HCT116 (cell line): Measurements from ENCODE around the gene STH.

Experiments used
- ATF3 ChIP-seq: IDR thresholded peaks from 2 replicates; pipeline ENCODE4 v1.6.1; 2012
- EZH2 ChIP-seq: fragments of 200-600 bp; sonication (generic); IDR thresholded peaks from 2 replicates; pipeline ENCODE4 v1.6.1; 2017; ENCODE audit warnings: antibody characterized with exemption, mixed run types
- JUND ChIP-seq: IDR thresholded peaks from 2 replicates; pipeline ENCODE4 v1.6.1; 2012
- POLR2A ChIP-seq: IDR thresholded peaks from 2 replicates; pipeline ENCODE4 v1.7.0; 2011; ENCODE audit warnings: borderline replicate concordance; ENCODE audit not compliant: insufficient read depth, insufficient read length; ENCODE audit errors: extremely low read depth
- RAD21 ChIP-seq: IDR thresholded peaks from 2 replicates; pipeline ENCODE4 v1.6.1; 2012; ENCODE audit warnings: low read depth, mild to moderate bottlenecking
- SIN3A ChIP-seq: IDR thresholded peaks from 2 replicates; pipeline ENCODE4 v1.6.1; 2012; ENCODE audit warnings: low read depth
- SP1 ChIP-seq: IDR thresholded peaks from 2 replicates; pipeline ENCODE4 v1.6.1; 2012; ENCODE audit warnings: low read depth
- TCF7L2 ChIP-seq: IDR thresholded peaks from 2 replicates; pipeline ENCODE4 v1.7.0; 2011; ENCODE audit warnings: borderline replicate concordance, inconsistent platforms; ENCODE audit not compliant: insufficient read depth, insufficient read length; ENCODE audit errors: extremely low read depth
- TF ChIP-seq, protein P1 (sequence below), 3 experiments: fragments of 200-600 bp in 1 of 3; sonication (generic) in 1 of 3; IDR thresholded peaks in 2 of 3; conservative IDR thresholded peaks in 1 of 3; 2 replicates each; pipeline ENCODE4 v1.5.1; 2012 to 2017; ENCODE audit warnings: low read depth in 2 of 3, low read length in 2 of 3, antibody characterized with exemption in 1 of 3, borderline replicate concordance in 1 of 3, control low read depth in 1 of 3, mild to moderate bottlenecking in 1 of 3, mixed read lengths in 1 of 3, mixed run types in 1 of 3, moderate library complexity in 1 of 3; ENCODE audit not compliant: insufficient read depth in 1 of 3
- TF ChIP-seq, protein P2 (sequence below): IDR thresholded peaks from 2 replicates; pipeline ENCODE4 v1.6.1; 2012

DNA sequence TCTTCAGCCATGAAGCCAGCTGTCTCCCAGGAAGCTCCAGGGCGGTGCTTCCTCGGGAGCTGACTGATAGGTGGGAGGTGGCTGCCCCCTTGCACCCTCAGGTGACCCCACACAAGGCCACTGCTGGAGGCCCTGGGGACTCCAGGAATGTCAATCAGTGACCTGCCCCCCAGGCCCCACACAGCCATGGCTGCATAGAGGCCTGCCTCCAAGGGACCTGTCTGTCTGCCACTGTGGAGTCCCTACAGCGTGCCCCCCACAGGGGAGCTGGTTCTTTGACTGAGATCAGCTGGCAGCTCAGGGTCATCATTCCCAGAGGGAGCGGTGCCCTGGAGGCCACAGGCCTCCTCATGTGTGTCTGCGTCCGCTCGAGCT, 14.1 kb downstream of the STH start:
- TF ChIP-seq RAD21: no peak
- TF ChIP-seq, protein P1, sequence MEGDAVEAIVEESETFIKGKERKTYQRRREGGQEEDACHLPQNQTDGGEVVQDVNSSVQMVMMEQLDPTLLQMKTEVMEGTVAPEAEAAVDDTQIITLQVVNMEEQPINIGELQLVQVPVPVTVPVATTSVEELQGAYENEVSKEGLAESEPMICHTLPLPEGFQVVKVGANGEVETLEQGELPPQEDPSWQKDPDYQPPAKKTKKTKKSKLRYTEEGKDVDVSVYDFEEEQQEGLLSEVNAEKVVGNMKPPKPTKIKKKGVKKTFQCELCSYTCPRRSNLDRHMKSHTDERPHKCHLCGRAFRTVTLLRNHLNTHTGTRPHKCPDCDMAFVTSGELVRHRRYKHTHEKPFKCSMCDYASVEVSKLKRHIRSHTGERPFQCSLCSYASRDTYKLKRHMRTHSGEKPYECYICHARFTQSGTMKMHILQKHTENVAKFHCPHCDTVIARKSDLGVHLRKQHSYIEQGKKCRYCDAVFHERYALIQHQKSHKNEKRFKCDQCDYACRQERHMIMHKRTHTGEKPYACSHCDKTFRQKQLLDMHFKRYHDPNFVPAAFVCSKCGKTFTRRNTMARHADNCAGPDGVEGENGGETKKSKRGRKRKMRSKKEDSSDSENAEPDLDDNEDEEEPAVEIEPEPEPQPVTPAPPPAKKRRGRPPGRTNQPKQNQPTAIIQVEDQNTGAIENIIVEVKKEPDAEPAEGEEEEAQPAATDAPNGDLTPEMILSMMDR (IDR thresholded peaks at IDR 0.05 in 2 of 3, conservative IDR thresholded peaks at IDR 0.05 in 1 of 3; ENCODE audit: borderline replicate concordance in 1 of 3, insufficient read depth in 1 of 3, low read depth in 2 of 3, low read length in 2 of 3): no peak
- TF ChIP-seq SP1: no peak
- no peak for TF ChIP-seq EZH2
- no peak for TF ChIP-seq ATF3
- TF ChIP-seq, protein P2, sequence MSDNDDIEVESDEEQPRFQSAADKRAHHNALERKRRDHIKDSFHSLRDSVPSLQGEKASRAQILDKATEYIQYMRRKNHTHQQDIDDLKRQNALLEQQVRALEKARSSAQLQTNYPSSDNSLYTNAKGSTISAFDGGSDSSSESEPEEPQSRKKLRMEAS: no peak
- no peak for TF ChIP-seq POLR2A
- TF ChIP-seq SIN3A: no peak
- TF ChIP-seq JUND: no peak
- TF ChIP-seq TCF7L2: no peak
